Activated CD4-positive, alpha-beta T cell treated with anti-CD3 and anti-CD28 coated beads for 36 hours (primary cell): Measurements from ENCODE around the gene OR4D11. TPM values are rescaled to one million over a fixed set of nuclear protein-coding genes. Genes with fewer than 3 reads are reported as not detected.
"Not testable (repeated sequence)": the region's sequence is repeated elsewhere in the genome, so short reads cannot be mapped to it uniquely, and the experiment has no call there.

Source experiments
- ATAC-seq: fragments of 200-7000 bp; cut with Tn5 transposase; one replicate; pipeline ENCODE4 v1.10.0; 2021; ENCODE audit warnings: mild to moderate bottlenecking, moderate library complexity
- CTCF ChIA-PET: fragments of 350-600 bp; sonication (Branson Sonifier 250); formaldehyde crosslinking; loops from one replicate; lab custom pipeline; 2021; ENCODE audit warnings: antibody characterized with exemption; lab: Charles Lee
- POLR2A ChIA-PET: fragments of 350-600 bp; sonication (Branson Sonifier 250); formaldehyde crosslinking; loops from one replicate; lab custom pipeline; 2021; ENCODE audit warnings: antibody characterized with exemption, inconsistent platforms; lab: Charles Lee
- DNase-seq: peaks from one replicate; pipeline ENCODE4 v3.0.0-alpha.2; 2020
- H3K27ac Mint-ChIP-seq: one replicate; pipeline ENCODE4 v1.8.0; 2021; ENCODE audit warnings: mixed read lengths
- H3K27me3 Mint-ChIP-seq: one replicate; pipeline ENCODE4 v1.8.0; 2021; ENCODE audit warnings: mixed read lengths
- H3K36me3 Mint-ChIP-seq: one replicate; pipeline ENCODE4 v1.8.0; 2021; ENCODE audit warnings: low read depth, mixed read lengths
- H3K4me1 Mint-ChIP-seq: one replicate; pipeline ENCODE4 v1.8.0; 2021; ENCODE audit warnings: mixed read lengths
- H3K4me3 Mint-ChIP-seq: one replicate; pipeline ENCODE4 v1.8.0; 2021; ENCODE audit warnings: mild to moderate bottlenecking, moderate library complexity, mixed read lengths
- H3K9me3 Mint-ChIP-seq: one replicate; pipeline ENCODE4 v1.8.0; 2021; ENCODE audit warnings: low read depth, mixed read lengths
- intact Hi-C, 2 experiments: fragments of 100-400 bp; cut with DNase I in 1 of 2; cut with micrococcal nuclease in 1 of 2; formaldehyde crosslinking; loops; one replicate each; pipeline versions ENCODE4 v1.14.2 to v1.15.1; 2022 to 2024; cut with DNase I, micrococcal nuclease
- total RNA-seq, 2 experiments: library from RNA; stranded (reverse); gene quantifications; one replicate each; pipeline ENCODE4 v1.2.3, GENCODE V29; 2021

The OR4D11 gene
- total RNA-seq, 2 experiments from 2014 or later: not detected

GRCh38 chr11:59520139-59520538 is 16.8 kb downstream of the OR4D11 start:
- H3K4me1 Mint-ChIP-seq, intact Hi-C loops, DNase-seq, H3K27ac Mint-ChIP-seq, H3K9me3 Mint-ChIP-seq, H3K36me3 Mint-ChIP-seq, H3K4me3 Mint-ChIP-seq, H3K27me3 Mint-ChIP-seq, POLR2A ChIA-PET, ATAC-seq: not testable (repeated sequence)
- CTCF ChIA-PET: interaction anchor here (0.6 kb wide), 1 partner anchor 153 kb away, joined by 3 read pairs; no protein-coding TSS in a partner anchor

GRCh38 chr11:59520741-59521140 is 17.4 kb downstream of the OR4D11 start:
- H3K27ac Mint-ChIP-seq: no peak overlapping the region
- ChIA-PET CTCF (interaction anchor here (0.6 kb wide), 1 partner anchor 315 kb away, joined by 3 read pairs; no protein-coding TSS in a partner anchor), POLR2A (no interaction called here)
- H3K4me1 Mint-ChIP-seq: no peaks in the 10 kb centered on the region
- ATAC-seq (no peak), DNase-seq (no peak)
- no peak overlapping the region for H3K4me3 Mint-ChIP-seq
- H3K27me3 Mint-ChIP-seq: no peaks in the 10 kb centered on the region
- no peaks in the 10 kb centered on the region for H3K9me3 Mint-ChIP-seq
- H3K36me3 Mint-ChIP-seq: no peaks in the 10 kb centered on the region
- intact Hi-C loops: no loop called here

- DNase-seq (no peak), ATAC-seq (no peak)
- CTCF ChIA-PET: no interaction called here
- Mint-ChIP-seq H3K27ac (no peak overlapping the region), H3K36me3 (no peaks in the 10 kb centered on the region), H3K4me3 (no peak overlapping the region), H3K27me3 (no peaks in the 10 kb centered on the region), H3K4me1 (no peaks in the 10 kb centered on the region), H3K9me3 (no peaks in the 10 kb centered on the region)
- intact Hi-C loops: no loop called here
- POLR2A ChIA-PET: no interaction called here
These were observed 20.2 kb downstream of the OR4D11 start for GRCh38 chr11:59523541-59523940.

- intact Hi-C loops: no loop called here
- Mint-ChIP-seq H3K36me3 (no peaks in the 10 kb centered on the region), H3K4me3 (no peak overlapping the region), H3K4me1 (no peaks in the 10 kb centered on the region), H3K9me3 (no peaks in the 10 kb centered on the region), H3K27me3 (no peaks in the 10 kb centered on the region), H3K27ac (no peak overlapping the region)
- no peak for ATAC-seq
- ChIA-PET POLR2A (no interaction called here), CTCF (interaction anchor here (1.1 kb wide), 1 partner anchor 21 kb away, joined by 3 read pairs; no protein-coding TSS in a partner anchor)
- no peak for DNase-seq
These were observed 25.3 kb downstream of the OR4D11 start for GRCh38 chr11:59528711-59529110.

GRCh38 chr11:59532620-59533019 is 29.2 kb downstream of the OR4D11 start:
- peaks cover 8% of the 10 kb centered on the region for H3K4me1 Mint-ChIP-seq
- POLR2A ChIA-PET: no interaction called here
- ATAC-seq: no peak
- H3K9me3 Mint-ChIP-seq: no peaks in the 10 kb centered on the region
- H3K27me3 Mint-ChIP-seq: no peaks in the 10 kb centered on the region
- CTCF ChIA-PET: interaction anchor here (1.0 kb wide), 1 partner anchor 222 kb away, joined by 3 read pairs; no protein-coding TSS in a partner anchor
- intact Hi-C loops: loop anchor here in 1 of 2 experiments (10.0 kb wide), 1 partner anchor 58 kb away; the partner anchor contains the start of gene OR4D10
- no peak for DNase-seq
- H3K36me3 Mint-ChIP-seq: no peaks in the 10 kb centered on the region
- no peak overlapping the region for H3K27ac Mint-ChIP-seq
- no peak overlapping the region for H3K4me3 Mint-ChIP-seq

- Mint-ChIP-seq H3K9me3 (no peaks in the 10 kb centered on the region), H3K27me3 (no peaks in the 10 kb centered on the region), H3K27ac (no peak overlapping the region), H3K4me3 (no peak overlapping the region), H3K4me1 (peaks cover 13% of the 10 kb centered on the region), H3K36me3 (no peaks in the 10 kb centered on the region)
- intact Hi-C loops: loop anchor here in 1 of 2 experiments (5.0 to 10.0 kb wide), 2 partner anchors 60 to 133 kb away; partner anchors contain the start of genes OR4D10 and PATL1
- POLR2A ChIA-PET: no interaction called here
- CTCF ChIA-PET: interaction anchor here (0.9 to 1.8 kb wide), 2 partner anchors 10 to 15 kb away, joined by 3 to 8 read pairs; no protein-coding TSS in a partner anchor
- DNase-seq (no peak), ATAC-seq (no peak)
These were observed 31.3 kb downstream of the OR4D11 start for GRCh38 chr11:59534676-59535075.

- ChIA-PET POLR2A (no interaction called here), CTCF (no interaction called here)
- no peaks in the 10 kb centered on the region for H3K9me3 Mint-ChIP-seq
- H3K27ac Mint-ChIP-seq: no peak overlapping the region
- intact Hi-C loops: no loop called here
- H3K36me3 Mint-ChIP-seq: no peaks in the 10 kb centered on the region
- H3K4me3 Mint-ChIP-seq: no peak overlapping the region
- DNase-seq (no peak), ATAC-seq (no peak)
- no peaks in the 10 kb centered on the region for H3K27me3 Mint-ChIP-seq
- H3K4me1 Mint-ChIP-seq: peaks cover 18% of the 10 kb centered on the region
These were observed 38.9 kb downstream of the OR4D11 start for GRCh38 chr11:59542142-59542810.

- H3K27me3 Mint-ChIP-seq, DNase-seq, ATAC-seq, intact Hi-C loops, H3K4me3 Mint-ChIP-seq, H3K9me3 Mint-ChIP-seq, H3K27ac Mint-ChIP-seq, POLR2A ChIA-PET, H3K36me3 Mint-ChIP-seq: not testable (repeated sequence)
- CTCF ChIA-PET: interaction anchor here (0.6 kb wide), 1 partner anchor 391 kb away, joined by 3 read pairs; no protein-coding TSS in a partner anchor
- peaks cover 11% of the 10 kb centered on the region for H3K4me1 Mint-ChIP-seq
These were observed 40.3 kb downstream of the OR4D11 start for GRCh38 chr11:59543713-59544112.

- ATAC-seq: no peak
- ChIA-PET POLR2A (no interaction called here), CTCF (no interaction called here)
- Mint-ChIP-seq H3K9me3 (no peaks in the 10 kb centered on the region), H3K36me3 (no peaks in the 10 kb centered on the region), H3K4me1 (peaks cover 20% of the 10 kb centered on the region), H3K27ac (peak overlapping the region; percentile 29), H3K27me3 (no peaks in the 10 kb centered on the region), H3K4me3 (no peak overlapping the region)
- DNase-seq: no peak
- intact Hi-C loops: no loop called here
These were observed 41.4 kb downstream of the OR4D11 start for GRCh38 chr11:59544869-59545178.

- Mint-ChIP-seq H3K4me1 (peaks cover 20% of the 10 kb centered on the region), H3K9me3 (no peaks in the 10 kb centered on the region), H3K27me3 (no peaks in the 10 kb centered on the region), H3K27ac (no peak overlapping the region), H3K4me3 (no peak overlapping the region), H3K36me3 (no peaks in the 10 kb centered on the region)
- intact Hi-C loops: no loop called here
- CTCF ChIA-PET: no interaction called here
- DNase-seq (no peak), ATAC-seq (no peak)
- POLR2A ChIA-PET: no interaction called here
These were observed 42.0 kb downstream of the OR4D11 start for GRCh38 chr11:59545179-59546020.

GRCh38 chr11:59547605-59548308 is 44.4 kb downstream of the OR4D11 start:
- H3K27ac Mint-ChIP-seq, H3K4me3 Mint-ChIP-seq, DNase-seq, POLR2A ChIA-PET, H3K36me3 Mint-ChIP-seq, intact Hi-C loops, ATAC-seq, H3K27me3 Mint-ChIP-seq, CTCF ChIA-PET, H3K9me3 Mint-ChIP-seq: not testable (repeated sequence)
- peaks cover 34% of the 10 kb centered on the region for H3K4me1 Mint-ChIP-seq
